AML-193 (cell line): ENCODE results near the gene SPATA13.

ENCODE experiments used
- DNase-seq, 2 experiments: peaks; one replicate each; lab custom pipeline; 2025; lab: John Stamatoyannopoulos, UW

Gene SPATA13

GRCh38 chr13:24167666-24168391, 7.3 kb downstream of the SPATA13 start:
- DNase-seq, result no peak

DNA sequence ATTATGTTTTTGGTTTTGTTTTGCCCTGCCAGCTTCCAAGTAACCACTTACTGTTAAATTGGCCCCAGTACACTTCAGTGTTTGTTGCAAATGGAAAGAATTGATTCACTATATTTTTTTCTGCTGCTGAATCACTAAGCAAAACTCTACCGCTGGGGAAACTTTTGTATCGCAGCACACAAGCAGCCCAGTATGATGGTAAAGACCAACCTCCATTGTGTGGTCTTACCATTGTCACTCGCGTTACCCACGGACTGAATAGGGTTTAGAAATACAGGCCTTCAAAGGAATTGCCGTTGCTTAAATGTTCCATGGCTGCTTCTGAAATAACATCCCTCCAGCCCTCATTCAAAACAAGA, 7.9 kb downstream of the SPATA13 start:
- no peak for DNase-seq

- DNase-seq, result no peak
These were observed 8.5 kb downstream of the SPATA13 start for GRCh38 chr13:24168979-24169378.

DNA sequence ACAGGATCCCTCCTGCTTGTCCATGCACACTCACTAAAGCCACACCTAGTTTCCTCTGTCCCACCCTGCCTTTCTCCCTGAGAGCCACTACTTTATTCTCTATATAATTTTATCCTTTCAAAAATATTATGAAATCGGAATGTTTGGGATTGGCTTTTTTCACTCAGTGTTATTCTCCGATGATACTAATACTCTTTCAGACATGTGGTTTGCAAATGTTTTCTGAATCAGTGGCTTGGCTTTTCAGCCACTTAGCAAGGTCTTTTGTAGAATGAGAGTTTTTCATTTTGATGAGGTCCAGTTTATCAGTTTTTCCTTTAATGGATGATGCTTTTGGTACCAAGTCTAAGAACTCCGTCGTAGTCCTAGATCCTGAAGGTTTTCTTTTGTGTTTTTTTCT, 11.6 kb downstream of the SPATA13 start:
- no peak for DNase-seq

DNA sequence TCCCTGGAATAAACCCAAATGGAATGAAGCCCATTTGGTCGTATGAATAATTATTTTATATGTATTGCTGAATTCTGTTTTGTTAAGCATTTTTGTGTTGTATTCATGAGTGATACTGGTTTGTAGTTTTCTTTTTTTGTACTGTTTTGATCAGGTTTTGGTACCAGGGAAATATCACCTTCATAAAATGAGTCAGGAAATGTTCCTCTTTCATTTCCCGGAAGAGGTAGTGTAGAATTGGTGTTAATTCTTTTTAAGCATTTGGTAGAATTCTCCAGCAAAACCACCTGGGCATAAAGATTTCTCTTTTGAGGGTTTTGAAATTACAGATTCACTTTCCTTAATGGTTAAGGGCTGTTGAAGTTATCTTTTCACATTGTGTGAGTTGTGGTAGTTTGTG, 13.3 kb downstream of the SPATA13 start:
- no peak for DNase-seq

- no peak for DNase-seq
These were observed 15.3 kb downstream of the SPATA13 start for GRCh38 chr13:24175847-24176246.

GRCh38 chr13:24176351-24177101, 16.0 kb downstream of the SPATA13 start:
- DNase-seq, result no peak

DNA sequence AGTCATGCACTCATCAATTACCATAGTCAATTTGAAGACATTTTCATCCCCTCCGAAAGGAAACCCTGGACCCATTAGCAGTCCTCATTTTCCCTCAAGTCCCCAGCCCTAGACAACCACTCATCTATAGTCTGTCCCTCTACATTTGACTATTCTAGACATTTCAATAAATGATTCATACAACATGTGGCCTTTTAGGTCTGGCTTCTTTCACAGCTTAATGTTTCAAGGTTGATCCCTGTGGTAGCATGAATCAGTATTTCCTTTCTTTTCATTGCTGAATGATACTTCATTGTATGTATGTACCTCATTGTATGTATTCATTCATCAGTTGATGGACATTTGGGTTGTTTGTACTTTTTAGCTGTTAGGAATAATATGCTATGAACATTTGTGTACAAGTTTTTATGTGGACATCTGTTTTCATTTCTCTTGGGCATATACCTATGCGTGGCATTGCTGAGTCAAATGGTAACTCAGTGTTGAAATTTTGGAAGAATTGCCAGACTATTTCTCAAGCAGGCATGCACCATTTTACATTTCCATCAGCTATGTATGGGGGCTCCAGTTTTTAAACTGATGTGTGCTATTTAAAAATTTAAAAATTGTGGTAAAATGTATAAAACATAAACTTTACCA, 18.4 kb downstream of the SPATA13 start:
- no peak for DNase-seq

DNA sequence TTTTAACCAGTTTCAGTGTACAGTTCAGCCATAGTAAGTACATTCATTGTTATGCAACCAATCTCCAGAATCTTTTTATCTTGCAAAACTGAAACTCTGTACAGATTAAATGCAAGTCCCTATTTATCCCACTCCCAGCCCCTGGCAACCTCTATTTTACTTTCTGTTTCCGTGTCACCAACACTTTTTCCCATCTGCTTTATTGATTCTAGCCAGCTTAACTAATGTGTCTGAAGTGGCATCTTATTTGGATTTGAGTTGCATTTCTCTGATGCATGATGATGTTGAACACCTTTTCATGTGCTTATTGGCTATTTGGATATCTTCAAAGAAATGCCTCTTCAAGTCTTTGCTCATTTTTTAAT, 18.9 kb downstream of the SPATA13 start:
- DNase-seq, result no peak

GRCh38 chr13:24180750-24181377, 20.3 kb downstream of the SPATA13 start:
- DNase-seq, result no peak

GRCh38 chr13:24181991-24182702, 21.6 kb downstream of the SPATA13 start:
- DNase-seq, result no peak

GRCh38 chr13:24182703-24183081, 22.2 kb downstream of the SPATA13 start:
- no peak for DNase-seq

DNA sequence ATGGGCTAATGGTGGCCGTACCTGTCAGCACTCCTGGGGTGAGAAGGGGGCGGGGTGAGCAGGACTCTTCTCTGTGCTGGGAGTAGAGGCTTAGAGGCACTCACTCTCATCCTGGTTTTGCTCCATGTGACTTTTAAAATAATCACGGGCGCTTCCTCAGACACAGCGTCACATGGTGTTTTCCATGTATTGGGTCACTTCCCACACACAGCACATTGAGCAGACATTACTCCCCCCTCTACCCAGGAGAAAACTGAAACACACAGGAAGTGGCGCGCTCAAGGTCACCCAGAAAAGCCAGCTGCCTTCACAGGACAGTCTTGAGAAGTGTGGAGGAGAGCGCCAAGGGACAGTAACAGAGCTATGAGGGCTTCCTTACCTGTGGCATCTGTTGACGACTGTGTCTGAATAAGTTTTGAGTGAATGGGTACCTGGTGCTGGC, 23.2 kb downstream of the SPATA13 start:
- DNase-seq, result no peak

DNA sequence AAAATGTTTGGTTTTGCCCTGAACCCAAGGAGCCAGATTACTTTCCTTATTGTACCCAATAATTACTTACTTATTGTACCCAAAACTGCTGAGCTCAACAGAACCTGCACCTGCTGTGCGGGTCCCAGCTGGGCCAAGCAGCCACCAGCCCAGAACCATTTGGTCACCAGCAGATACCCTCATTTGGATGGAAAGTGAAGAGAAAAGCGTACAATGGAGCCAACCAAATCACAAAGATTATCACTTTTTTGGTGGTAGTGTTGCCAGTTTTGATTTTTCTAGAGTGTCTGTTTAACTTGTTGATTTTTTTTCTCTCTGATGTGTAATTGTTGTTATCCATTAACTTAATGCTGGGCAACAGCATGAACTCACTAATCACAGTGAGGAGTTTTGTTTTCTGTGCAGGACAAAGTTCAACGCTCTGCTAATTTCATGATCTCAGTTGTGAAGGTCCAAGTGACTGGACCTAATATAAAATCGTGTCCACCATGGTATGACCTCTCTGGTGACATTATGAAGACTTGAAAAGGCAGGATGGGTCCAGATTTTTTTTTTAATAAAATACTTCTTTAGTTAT, 23.8 kb downstream of the SPATA13 start:
- no peak for DNase-seq

- DNase-seq, result no peak
These were observed 24.4 kb downstream of the SPATA13 start for GRCh38 chr13:24184882-24185281.

- DNase-seq, result no peak
These were observed 25.2 kb downstream of the SPATA13 start for GRCh38 chr13:24185591-24186232.

- DNase-seq, result no peak
These were observed 26.7 kb downstream of the SPATA13 start for GRCh38 chr13:24187185-24187584.

GRCh38 chr13:24192057-24192810, 31.7 kb downstream of the SPATA13 start:
- no peak for DNase-seq

DNA sequence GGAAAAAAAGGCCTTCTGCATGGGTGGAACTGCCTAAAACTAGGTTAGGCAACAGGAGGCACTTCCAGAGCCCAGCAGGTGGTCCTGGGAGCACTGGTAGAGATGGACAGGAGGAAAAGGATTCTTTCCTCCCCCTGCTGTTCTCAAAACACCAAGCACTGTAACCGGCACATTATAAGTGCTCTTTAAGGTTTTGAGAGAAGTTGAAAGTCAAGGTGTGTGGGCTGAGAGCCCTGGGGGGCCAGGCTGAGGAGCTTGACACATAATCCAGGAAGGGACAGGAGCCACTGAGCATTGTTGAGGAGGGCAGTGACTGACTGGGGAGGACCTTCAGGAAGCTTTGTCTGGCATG, 32.3 kb downstream of the SPATA13 start:
- no peak for DNase-seq

DNA sequence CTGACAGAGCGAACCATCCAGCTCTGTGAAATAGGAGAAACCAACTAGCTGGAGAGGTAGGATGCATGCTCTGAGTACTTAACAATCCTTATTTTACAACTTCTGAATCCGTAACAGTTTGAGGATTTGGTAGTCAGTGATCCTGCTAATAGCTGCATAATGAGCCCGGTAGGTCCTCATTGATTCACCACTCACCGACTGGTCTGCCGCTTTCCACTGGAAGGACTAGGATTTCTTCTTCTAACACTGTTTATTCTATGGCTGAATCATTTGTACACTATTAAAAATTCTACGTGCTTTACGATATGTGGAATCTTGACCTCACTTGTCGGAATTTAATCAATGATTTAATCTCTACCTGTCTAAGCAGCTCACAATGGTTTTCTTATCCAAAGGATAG, 33.9 kb downstream of the SPATA13 start:
- DNase-seq, result no peak

DNA sequence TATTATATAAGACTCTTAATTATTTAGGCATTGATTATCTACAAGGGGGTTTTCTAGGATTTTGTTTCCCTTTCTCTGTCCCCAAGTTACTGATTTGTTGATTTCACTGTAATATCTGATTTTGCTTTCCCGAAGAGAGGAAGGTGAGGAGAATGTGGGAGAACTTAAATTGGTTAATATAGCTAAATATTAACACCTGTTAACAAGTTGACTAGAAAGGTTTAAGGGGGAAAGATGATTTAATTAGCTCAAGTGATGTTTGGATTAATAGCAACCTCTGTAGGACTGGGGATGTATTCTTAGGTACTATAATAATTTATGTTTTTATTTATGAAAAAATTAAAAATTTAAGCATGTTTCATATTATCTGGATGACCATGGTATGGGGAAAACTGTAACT, 35.1 kb downstream of the SPATA13 start:
- DNase-seq, result no peak
